Neural progenitor cell (in vitro differentiated cells): Measurements from ENCODE around the gene LRRC10. TPM values are rescaled to one million over a fixed set of nuclear protein-coding genes. Genes with fewer than 3 reads are reported as not detected.

Experiments used
- DNase-seq: peaks from one replicate; pipeline ENCODE4 v3.0.0-alpha.2; 2016; ENCODE audit warnings: low spot score
- H2AFZ ChIP-seq: fragments of 200-600 bp; sonication (generic); replicated peaks from 2 replicates; pipeline ENCODE4 v1.6.1; 2016; ENCODE audit warnings: antibody characterized with exemption
- H3F3A ChIP-seq: fragments of 200-600 bp; sonication (generic); 2 replicates; pipeline ENCODE4 v1.6.1; 2016; ENCODE audit warnings: antibody characterized with exemption, low read depth
- H3K27ac ChIP-seq: fragments of 200-600 bp; sonication (generic); 2 replicates; pipeline ENCODE4 v1.5.1; 2016; ENCODE audit warnings: mild to moderate bottlenecking
- H3K27me3 ChIP-seq: fragments of 200-600 bp; sonication (generic); 2 replicates; pipeline ENCODE4 v1.6.1; 2016; ENCODE audit warnings: mild to moderate bottlenecking, moderate library complexity
- H3K36me3 ChIP-seq: fragments of 200-600 bp; sonication (generic); 2 replicates; pipeline ENCODE4 v1.5.1; 2016
- H3K4me1 ChIP-seq: fragments of 200-600 bp; sonication (generic); 2 replicates; pipeline ENCODE4 v1.6.1; 2016; ENCODE audit warnings: mixed run types
- H3K4me2 ChIP-seq: fragments of 200-600 bp; sonication (generic); 2 replicates; pipeline ENCODE4 v1.6.1; 2016
- H3K4me3 ChIP-seq: fragments of 200-600 bp; sonication (generic); 2 replicates; pipeline ENCODE4 v1.5.1; 2016
- H3K79me2 ChIP-seq: fragments of 200-600 bp; sonication (generic); 2 replicates; pipeline ENCODE4 v1.6.1; 2016; ENCODE audit warnings: low read depth
- H3K9ac ChIP-seq: fragments of 200-600 bp; sonication (generic); 2 replicates; pipeline ENCODE4 v1.6.1; 2016
- H3K9me3 ChIP-seq: fragments of 200-600 bp; sonication (generic); 2 replicates; pipeline ENCODE4 v1.5.1; 2016; ENCODE audit warnings: low read depth
- H4K20me1 ChIP-seq: fragments of 200-600 bp; sonication (generic); 2 replicates; pipeline ENCODE4 v1.6.1; 2016; ENCODE audit warnings: low read depth
- H3K27ac Mint-ChIP-seq: 3 replicates; pipeline ENCODE4 v1.8.0; 2021; ENCODE audit warnings: mixed read lengths
- H3K27me3 Mint-ChIP-seq: 2 replicates; pipeline ENCODE4 v1.8.0; 2022; ENCODE audit warnings: low read depth, mild to moderate bottlenecking, inconsistent platforms, moderate library complexity, mixed read lengths; ENCODE audit not compliant: insufficient read depth
- H3K36me3 Mint-ChIP-seq: 3 replicates; pipeline ENCODE4 v1.8.0; 2021; ENCODE audit warnings: mixed read lengths
- H3K4me1 Mint-ChIP-seq: 3 replicates; pipeline ENCODE4 v1.8.0; 2021; ENCODE audit warnings: mixed read lengths
- H3K4me3 Mint-ChIP-seq: 3 replicates; pipeline ENCODE4 v1.8.0; 2021; ENCODE audit warnings: mild to moderate bottlenecking, moderate library complexity, mixed read lengths
- H3K9me3 Mint-ChIP-seq: 3 replicates; pipeline ENCODE4 v1.8.0; 2020; ENCODE audit warnings: mixed read lengths
- CTCF ChIP-seq: fragments of 200-600 bp; sonication (generic); IDR thresholded peaks from 2 replicates; pipeline ENCODE4 v1.5.1; 2017; ENCODE audit warnings: antibody characterized with exemption, mild to moderate bottlenecking
- EZH2 ChIP-seq: fragments of 200-600 bp; sonication (generic); IDR thresholded peaks from 2 replicates; pipeline ENCODE4 v1.6.1; 2017; ENCODE audit warnings: antibody characterized with exemption, mild to moderate bottlenecking, moderate library complexity
- EZH2phosphoT487 ChIP-seq: fragments of 200-600 bp; sonication (generic); IDR thresholded peaks from 2 replicates; pipeline ENCODE4 v1.6.1; 2017; ENCODE audit warnings: antibody characterized with exemption
- total RNA-seq: library from RNA; depleted of rRNA; stranded (reverse); fragments of >200 nt; gene quantifications from 2 replicates; pipeline ENCODE4 v1.2.3, GENCODE V29; 2015; ENCODE audit warnings: low replicate concordance

LRRC10 gene
- total RNA-seq, 1 donor from 2014 or later, result not detected

GRCh38 chr12:69657376-69658137, 46.9 kb upstream of the LRRC10 start:
- H3K27me3 Mint-ChIP-seq, result no peaks in the 10 kb centered on the region
- DNase-seq, result no peak
- H3K9me3 Mint-ChIP-seq, result no peaks in the 10 kb centered on the region
- no peaks in the 10 kb centered on the region for H3K4me1 ChIP-seq
- no peak overlapping the region for H2AFZ ChIP-seq
- H3K36me3 Mint-ChIP-seq, result no peaks in the 10 kb centered on the region
- no peak overlapping the region for H3K27ac Mint-ChIP-seq
- H3F3A ChIP-seq, result no peaks in the 10 kb centered on the region
- peaks cover 17% of the 10 kb centered on the region for H3K4me1 Mint-ChIP-seq
- no peak overlapping the region for H3K4me2 ChIP-seq
- H4K20me1 ChIP-seq, result no peaks in the 10 kb centered on the region
- no peaks in the 10 kb centered on the region for H3K36me3 ChIP-seq
- H3K27ac ChIP-seq, result no peak overlapping the region
- H3K79me2 ChIP-seq, result no peaks in the 10 kb centered on the region
- no peaks in the 10 kb centered on the region for H3K27me3 ChIP-seq
- H3K9me3 ChIP-seq, result no peaks in the 10 kb centered on the region
- no peak overlapping the region for H3K4me3 ChIP-seq
- peak overlapping the region; percentile 27 for H3K4me3 Mint-ChIP-seq
- TF ChIP-seq CTCF (no peak), EZH2phosphoT487 (no peak), EZH2 (no peak)
- H3K9ac ChIP-seq, result no peak overlapping the region

DNA sequence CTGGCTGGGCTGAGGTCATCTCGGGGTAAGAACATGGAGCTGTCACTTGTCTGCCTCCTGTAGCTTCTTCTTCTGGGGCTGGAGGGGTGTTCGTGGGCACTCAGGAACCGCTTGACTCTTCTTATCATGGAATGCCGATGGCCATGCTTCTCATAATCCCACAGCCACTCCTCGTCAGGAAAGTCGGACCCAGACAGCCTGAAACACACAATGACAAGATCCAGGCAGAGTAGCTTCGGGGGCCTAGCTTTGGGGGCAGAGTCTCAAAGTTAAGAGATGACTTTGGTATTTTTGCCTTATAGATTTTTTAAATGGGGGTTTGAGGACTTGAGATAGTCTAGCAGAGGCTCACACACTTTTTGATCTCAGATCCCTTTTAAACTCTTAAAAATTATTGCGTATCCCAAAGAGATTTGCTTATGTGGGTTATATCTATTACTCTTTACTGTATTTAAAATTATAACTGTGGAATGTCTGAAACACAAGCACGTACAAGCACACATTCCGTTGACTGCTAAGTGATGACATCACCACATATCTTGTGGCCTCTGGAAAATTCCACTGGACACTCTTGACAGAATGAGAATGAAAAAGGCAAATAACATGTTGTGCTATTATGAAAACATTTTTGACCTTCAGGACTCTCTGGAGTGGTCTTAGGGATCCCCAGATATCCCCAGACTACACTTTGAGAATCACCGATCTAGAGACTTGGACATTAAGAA, 45.1 kb upstream of the LRRC10 start:
- Histone ChIP-seq H4K20me1 (no peaks in the 10 kb centered on the region), H2AFZ (no peak overlapping the region), H3K9ac (no peak overlapping the region), H3K4me1 (no peaks in the 10 kb centered on the region), H3K9me3 (no peaks in the 10 kb centered on the region), H3K4me2 (no peak overlapping the region), H3K27ac (no peak overlapping the region), H3K27me3 (no peaks in the 10 kb centered on the region), H3K4me3 (no peak overlapping the region), H3K79me2 (no peaks in the 10 kb centered on the region), H3F3A (no peaks in the 10 kb centered on the region), H3K36me3 (no peaks in the 10 kb centered on the region)
- H3K27me3 Mint-ChIP-seq, result no peaks in the 10 kb centered on the region
- H3K27ac Mint-ChIP-seq, result no peak overlapping the region
- no peak overlapping the region for H3K4me3 Mint-ChIP-seq
- H3K4me1 Mint-ChIP-seq, result peaks cover 18% of the 10 kb centered on the region
- no peak for TF ChIP-seq CTCF
- no peak for TF ChIP-seq EZH2phosphoT487
- TF ChIP-seq EZH2, result no peak
- no peaks in the 10 kb centered on the region for H3K36me3 Mint-ChIP-seq
- H3K9me3 Mint-ChIP-seq, result no peaks in the 10 kb centered on the region
- no peak for DNase-seq

DNA sequence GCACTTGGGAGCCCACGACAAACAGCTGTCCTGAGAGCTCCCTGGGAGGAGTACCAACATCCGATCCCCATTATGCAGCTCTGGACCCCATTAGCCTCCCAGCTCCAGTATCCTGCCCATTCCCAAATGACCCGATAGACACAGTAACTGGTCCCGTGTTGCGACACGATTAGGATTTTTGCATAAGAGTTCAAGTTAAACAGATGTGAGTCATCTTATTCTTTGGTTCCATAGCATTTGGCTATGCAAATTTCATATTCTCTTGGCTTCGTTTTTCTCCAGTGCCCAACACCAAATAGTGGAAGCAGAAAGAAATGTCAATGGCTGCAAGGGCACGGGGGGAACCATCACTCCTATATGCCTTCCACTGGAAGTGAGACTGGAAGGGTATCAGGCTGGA, 43.0 kb upstream of the LRRC10 start:
- no peak overlapping the region for H3K4me3 Mint-ChIP-seq
- no peak overlapping the region for H2AFZ ChIP-seq
- H3K27me3 ChIP-seq, result no peaks in the 10 kb centered on the region
- H3K4me3 ChIP-seq, result no peak overlapping the region
- peaks cover 21% of the 10 kb centered on the region for H3K4me1 Mint-ChIP-seq
- H3K9me3 Mint-ChIP-seq, result no peaks in the 10 kb centered on the region
- no peaks in the 10 kb centered on the region for H3K79me2 ChIP-seq
- no peak overlapping the region for H3K4me2 ChIP-seq
- H3K36me3 ChIP-seq, result no peaks in the 10 kb centered on the region
- H4K20me1 ChIP-seq, result no peaks in the 10 kb centered on the region
- no peak overlapping the region for H3K27ac Mint-ChIP-seq
- DNase-seq, result no peak
- no peaks in the 10 kb centered on the region for H3K27me3 Mint-ChIP-seq
- no peaks in the 10 kb centered on the region for H3K36me3 Mint-ChIP-seq
- no peaks in the 10 kb centered on the region for H3K9me3 ChIP-seq
- no peak overlapping the region for H3K27ac ChIP-seq
- H3K4me1 ChIP-seq, result no peaks in the 10 kb centered on the region
- no peak overlapping the region for H3K9ac ChIP-seq
- TF ChIP-seq EZH2 (no peak), CTCF (no peak), EZH2phosphoT487 (no peak)
- H3F3A ChIP-seq, result no peaks in the 10 kb centered on the region
